ENCODE results near the gene VPS35.

The VPS35 gene

DNA sequence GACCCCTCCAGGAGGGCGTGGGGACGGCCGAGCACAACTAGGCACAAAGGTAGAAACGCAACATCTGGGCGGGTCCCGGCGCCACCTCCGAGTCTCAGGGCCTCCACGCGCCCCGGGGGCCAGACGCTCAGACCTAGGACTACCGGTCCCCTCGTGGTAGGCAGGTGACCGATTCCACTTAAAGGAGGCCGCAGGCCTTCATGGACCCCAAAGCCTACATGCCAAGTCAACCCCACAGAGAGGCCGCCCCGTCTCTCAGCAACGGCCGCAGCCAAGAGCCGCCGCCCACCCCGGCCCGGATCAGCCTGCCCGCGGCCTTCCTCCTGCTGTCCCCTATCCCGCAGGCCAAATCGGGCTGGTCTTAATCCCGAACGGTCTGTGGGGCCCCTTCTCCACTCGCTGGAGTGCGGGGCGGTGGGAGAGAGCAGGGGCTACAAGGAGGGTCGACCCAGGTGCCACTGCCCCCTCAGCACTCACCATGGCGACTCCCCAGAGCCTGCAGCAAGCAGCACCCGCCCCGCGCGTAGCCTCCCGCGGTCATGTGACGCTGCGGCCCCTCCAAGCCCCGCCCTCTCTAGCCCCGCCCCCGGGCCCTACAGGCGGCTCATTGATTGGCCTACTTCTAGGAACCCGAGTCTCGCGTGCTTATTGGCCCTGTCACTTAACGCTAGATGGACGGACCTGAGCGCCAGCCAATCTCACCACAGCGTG, at the start of gene VPS35:
Gene VPS35, minus strand, starts transcription at position 525 of the 711 bp plus-strand sequence. Its CDS starts 45 bp downstream, at position 480.
- peak; percentile 100 for DNase-seq

GRCh38 chr16:46737621-46738214, 48.7 kb upstream of the VPS35 start:
- no peak for DNase-seq

DNA sequence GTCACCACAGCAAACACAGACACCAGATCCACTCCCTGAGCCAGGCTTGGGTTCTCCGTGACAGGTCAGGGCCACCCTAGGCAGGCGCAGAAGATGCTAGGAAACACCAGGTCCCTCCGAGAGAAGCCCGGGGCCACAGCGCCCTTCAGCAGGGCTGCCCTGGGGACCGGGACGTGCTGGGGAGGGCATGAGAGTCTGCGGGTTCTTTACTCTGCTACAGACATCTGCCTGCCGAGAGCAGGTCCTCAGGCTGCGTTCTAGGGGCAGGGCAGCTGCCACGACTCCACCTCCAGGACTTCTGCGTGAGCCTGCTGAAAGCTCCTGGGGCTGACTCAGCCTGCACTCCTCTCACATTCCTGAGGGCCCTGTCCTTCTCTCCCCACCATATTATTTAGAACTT, 47.7 kb upstream of the VPS35 start:
- DNase-seq, result no peak

DNA sequence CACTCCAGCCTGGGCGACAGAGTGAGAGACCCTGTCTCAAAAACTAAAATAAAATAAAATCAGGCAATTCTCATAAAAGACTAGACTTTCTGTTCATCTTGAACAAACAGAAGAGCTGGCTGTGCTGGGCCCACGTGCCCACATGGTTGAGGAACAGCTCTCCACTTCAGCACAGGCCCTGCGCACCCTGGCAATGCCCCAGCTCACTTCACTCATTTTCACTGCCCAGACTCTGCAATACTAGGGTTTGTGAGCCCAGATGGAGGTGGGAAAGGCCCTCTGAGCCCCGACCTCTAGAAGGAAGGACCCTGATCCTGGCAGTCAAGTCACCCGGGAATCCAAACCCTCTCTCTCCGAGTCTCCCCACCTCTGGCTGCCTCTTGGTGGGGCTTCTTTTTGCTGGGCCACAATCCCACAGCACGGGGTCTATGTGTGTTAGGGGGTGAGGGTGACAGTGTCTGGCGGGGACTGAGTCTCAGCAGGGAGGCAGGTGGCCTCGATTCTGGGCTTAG, 44.4 kb upstream of the VPS35 start:
- no peak for DNase-seq

DNA sequence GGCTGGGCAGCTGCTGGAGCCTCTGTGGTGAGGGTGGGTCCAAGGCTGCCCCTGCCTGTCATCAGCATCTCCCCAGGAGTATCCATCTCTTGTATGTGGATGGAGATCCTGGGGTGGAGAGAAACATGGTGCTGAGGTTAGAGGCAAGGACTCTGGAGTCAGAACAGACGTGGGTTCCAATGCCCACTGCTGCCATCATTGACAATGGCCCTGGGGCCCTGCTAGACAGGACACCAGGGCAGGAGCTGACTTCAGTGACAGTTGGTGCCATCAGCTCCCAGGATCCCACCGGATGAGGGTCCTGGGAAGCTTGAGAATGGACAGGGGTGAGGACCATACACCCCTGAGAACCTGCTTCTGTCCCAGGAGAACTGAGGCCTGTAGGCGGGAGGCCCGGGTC, 43.6 kb upstream of the VPS35 start:
- DNase-seq, result no peak

DNA sequence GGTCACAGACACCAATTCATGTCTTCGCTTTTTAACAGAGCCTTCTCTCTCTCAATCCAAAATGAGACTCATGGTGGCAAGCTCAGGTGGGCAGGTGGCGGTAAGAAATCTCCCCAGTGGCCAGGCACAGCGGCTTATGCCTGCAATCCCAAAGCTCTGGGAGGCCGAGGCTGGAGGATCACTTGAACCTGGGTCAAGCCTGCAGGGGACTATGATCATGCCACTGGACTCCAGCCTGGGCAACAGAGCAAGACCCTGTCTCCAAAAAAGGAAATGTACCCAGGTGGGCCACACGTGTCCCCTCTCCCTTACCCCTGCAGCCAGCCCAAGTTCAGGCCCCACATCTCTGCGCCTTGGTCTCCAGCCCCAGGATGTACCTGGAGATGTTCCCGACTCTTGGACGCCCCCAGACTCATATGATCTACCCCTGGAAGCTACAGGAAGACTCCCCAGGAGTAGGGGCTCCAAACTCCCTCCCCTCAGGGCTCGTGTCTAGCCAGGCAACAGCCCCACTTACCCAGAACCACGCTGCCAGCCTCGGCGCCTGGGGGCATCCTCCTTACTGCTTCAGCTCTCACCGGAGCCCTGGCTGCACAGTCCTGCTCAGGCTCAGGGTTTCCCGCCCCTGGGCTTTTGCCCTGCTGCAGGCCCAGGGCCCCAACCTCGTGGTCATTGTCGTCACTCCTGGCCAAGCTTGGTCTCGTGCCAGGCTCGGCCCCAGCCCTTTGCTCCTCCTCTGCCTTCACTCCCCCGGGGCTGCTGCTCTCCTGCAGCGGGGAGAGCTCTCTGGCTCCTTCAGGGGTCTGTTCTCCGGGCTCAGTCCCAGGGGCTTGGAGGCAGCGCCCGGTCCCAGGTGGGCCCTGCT, 42.9 kb upstream of the VPS35 start:
- no peak for DNase-seq

DNA sequence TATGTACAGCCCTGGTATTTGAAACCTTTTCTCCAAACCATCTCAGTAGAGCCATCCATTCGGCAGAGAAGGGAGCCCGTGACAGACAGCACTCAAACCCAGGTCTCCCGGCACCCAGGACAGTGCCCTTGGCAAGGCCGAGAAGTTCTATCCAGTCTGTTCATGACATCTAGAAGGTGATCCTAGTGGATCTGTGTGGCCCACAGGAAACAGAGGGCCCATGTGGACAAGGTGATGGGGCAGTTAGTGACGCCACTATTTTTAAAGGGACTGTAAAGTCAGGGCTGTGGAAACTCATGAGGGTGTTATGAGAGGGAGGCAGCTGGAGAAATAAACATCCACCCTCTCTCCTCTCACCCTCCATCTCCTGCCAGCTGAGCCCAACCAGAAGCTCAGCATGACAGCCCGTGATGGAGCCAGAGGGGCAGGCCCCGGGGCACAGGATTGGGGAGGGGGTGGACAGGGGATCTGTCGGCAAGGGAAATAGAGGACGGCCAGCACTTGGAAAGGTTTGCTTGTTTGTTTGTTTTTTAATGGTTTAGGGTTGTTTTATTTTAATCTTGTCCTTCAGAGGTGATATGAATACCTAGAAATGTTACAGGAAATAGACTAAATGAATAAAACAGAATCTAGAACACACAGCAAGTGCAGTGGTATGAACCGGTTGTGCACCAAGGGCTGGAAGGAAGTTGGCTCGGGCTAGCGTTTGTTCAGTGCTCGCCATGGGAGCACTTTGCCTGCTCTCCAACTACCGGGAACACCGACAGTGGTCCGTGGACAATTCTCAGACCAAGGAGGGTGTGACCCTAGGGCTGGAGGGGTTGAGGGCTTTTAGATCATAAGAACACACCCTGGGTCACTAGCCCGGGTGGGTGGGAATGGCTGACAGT, 42.1 kb upstream of the VPS35 start:
- DNase-seq, result no peak

- no peak for DNase-seq
Measured at GRCh38 chr16:46730126-46730525, 41.1 kb upstream of the VPS35 start.

GRCh38 chr16:46729326-46729995, 40.5 kb upstream of the VPS35 start:
- no peak for DNase-seq

DNA sequence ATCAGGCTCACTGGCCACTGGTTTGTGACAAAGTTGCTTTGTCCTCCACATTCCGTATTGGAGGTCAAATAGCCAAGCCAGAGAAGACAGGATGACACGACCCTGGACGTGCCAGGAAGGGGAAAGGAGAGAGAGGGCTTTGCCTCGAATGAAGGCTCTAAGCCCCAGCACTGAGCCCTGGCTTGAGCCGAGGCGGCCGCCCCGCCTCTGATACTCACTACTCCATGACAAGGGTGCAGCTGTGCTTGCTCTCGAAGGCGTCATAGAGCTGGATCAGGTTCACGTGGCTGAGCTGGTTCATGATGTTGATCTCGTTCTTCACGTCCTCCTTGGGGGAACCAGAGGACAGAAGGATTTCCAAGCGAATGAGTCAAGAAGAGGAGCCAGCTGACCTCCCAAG, 39.8 kb upstream of the VPS35 start:
- no peak for DNase-seq

DNA sequence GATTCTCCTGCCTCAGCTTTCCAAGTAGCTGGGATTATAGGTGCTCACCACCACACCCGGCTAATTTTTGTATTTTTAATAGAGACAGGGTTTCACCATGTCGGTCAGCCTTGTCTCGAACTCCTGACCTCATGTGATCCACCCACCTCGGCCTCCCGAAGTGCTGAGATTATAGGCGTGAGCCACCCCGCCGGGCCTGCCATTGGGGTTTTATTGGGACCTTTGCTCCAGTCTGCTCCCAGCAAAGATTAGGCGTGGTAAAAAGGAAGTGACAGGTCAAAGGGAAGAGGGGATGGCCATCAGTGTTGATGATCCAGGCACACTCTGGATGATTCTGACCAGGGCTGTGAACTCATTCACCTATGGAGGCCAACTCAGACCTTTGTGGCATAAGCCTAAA, 38.7 kb upstream of the VPS35 start:
- no peak for DNase-seq

DNA sequence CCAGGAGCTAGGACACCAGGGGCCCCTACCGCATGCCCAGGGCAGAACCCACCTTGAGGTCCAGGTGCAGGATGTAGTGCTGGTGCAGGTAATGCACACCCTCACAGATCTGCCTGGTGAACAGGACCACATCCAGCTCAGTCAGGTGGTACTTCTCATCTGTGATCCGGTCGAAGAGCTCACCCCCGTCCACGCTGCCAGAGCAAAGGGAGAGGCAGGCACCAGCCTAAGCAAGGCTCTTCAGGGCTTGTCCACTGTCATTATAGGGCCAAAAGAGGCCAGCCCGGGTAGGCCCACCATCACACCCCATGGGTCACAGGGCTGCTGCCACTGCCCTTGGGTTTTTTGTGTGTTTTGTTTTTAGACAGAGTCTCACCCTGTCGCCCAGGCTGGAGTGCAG, 38.2 kb upstream of the VPS35 start:
- DNase-seq, result no peak

GRCh38 chr16:46721885-46722284, 32.9 kb upstream of the VPS35 start:
- no peak for DNase-seq

DNA sequence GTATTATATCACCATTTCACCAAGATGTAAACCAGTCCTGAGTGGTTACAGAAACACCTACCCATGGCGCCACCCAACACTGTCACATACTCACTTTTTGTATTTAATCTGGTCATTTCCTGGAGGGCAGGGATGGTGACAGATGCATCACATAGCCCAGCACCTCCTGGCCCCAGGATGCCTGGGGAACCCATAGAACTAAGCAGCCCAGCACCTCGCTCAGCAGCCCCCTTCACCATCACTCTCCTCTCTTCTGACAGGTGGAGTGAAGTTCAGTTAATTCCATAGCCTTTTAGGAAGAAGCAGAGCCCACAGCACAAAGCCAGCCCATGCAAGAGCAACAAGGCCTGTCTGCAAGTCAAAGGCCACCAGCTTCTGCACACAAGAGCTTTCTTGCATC, 31.6 kb upstream of the VPS35 start:
- DNase-seq, result no peak

DNA sequence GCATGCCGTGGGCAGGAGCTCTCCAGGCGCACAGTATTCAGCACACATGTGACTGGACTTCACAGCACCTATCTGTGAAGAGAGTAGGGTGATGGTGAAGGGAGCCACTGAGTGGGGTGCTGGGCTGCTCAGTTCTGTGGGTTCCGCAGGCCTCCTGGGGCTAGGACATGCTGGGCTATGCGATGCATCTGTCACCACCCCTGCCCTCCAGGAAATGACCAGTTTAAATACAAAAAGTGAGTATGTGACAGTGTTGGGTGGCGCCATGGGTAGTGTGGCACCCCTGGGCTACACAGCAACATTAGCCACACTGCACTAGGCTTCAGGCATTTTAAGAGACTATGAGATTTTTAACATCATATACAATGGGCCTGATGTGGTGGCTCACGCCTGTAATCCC, 30.6 kb upstream of the VPS35 start:
- no peak for DNase-seq

GRCh38 chr16:46718214-46718613, 29.2 kb upstream of the VPS35 start:
- no peak for DNase-seq

GRCh38 chr16:46717692-46718091, 28.7 kb upstream of the VPS35 start:
- peak; percentile 12 for DNase-seq

GRCh38 chr16:46715769-46716305, 26.9 kb upstream of the VPS35 start:
- no peak for DNase-seq

DNA sequence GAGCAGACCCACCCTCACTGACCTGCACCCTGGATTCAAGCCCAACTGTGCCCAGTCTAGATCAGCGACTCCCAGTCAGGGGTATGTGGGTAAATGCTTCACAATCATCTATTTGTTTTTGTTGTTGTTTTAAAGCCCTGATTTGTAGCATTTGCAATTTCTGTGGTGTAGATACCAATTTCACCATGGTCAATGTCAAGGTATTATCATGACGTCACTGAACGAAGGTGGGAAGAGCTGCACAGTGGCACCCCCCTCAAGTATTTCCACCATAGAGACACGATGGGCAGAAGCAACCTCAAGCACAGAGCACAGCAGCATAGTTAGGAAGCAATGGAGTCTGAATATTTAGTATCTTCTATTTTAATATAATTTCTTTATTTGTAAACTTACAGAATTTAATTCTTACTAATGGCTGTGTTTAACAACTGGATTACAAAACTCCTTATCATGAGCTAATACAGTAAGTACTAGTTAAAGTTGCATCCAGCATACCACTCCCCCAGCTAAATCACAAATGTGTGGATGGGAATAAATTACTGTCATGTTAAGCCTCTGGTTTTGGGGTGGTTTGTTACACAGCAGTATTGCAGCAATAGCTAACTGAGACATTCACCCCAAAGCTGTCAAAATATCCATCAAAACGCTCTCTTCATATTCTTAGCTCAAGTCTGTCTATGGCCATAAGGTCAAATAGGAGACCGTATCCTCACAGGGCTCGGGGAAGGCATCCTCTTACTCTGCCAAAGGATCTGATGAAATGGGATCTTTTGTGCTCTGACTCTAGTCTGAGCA, 26.0 kb upstream of the VPS35 start:
- DNase-seq, result no peak

DNA sequence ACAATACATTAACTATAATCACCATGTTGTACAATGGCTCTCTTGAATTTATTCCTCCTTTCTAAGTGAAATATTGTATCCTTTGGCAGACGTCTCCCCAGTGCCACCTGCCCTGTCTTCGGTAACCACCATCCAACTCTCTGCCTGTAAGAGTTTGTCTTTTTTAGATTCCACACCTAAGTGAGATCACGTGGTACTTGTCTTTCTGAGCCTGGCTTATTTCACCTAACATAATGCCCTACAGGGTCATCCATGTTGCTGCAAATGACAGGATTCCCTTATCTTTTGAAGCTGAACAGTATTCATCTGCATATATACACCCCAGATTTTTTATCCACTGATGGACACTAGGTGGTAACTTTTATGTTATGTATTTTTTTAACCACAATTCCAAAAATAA, 24.7 kb upstream of the VPS35 start:
- DNase-seq, result peak; percentile 62

GRCh38 chr16:46712911-46713310, 23.9 kb upstream of the VPS35 start:
- DNase-seq, result no peak
